ENCODE results near the gene CCDC91. TPM values are rescaled to one million over a fixed set of nuclear protein-coding genes. Genes with fewer than 3 reads are reported as not detected.

Gene CCDC91
- total and polyA plus RNA-seq, 2 donors from 2014 or later: 17.5 to 35.7 TPM

GRCh38 chr12:28506271-28506670, 316.0 kb downstream of the CCDC91 start:
- FAIRE-seq (no peak), DNase-seq (peak in 2 of 5 donors; percentile 21 to 27)
- no peak overlapping the region for H3K27ac ChIP-seq (ENCODE audit: low read depth in 2 of 2, low read length in 2 of 2)
- intact Hi-C loops (cut with DNase I): no loop called here
- no peak overlapping the region for H3K9ac ChIP-seq (ENCODE audit: low read length in 3 of 3)
- H3K4me1 ChIP-seq (ENCODE audit: control insufficient read depth in 2 of 3, insufficient read depth in 2 of 3, low read depth in 1 of 3, low read length in 3 of 3): peaks cover 0 to 2% (median 0%) of the 10 kb centered on the region in 3 donors
- H3K9me3 ChIP-seq (ENCODE audit: control insufficient read depth in 2 of 3, insufficient read depth in 1 of 3, low read length in 3 of 3): no peaks in the 10 kb centered on the region
- no peak for TF ChIP-seq CTCF (IDR thresholded peaks at IDR 0.05; ENCODE audit: borderline replicate concordance, extremely low read depth, insufficient read depth)
- no peak overlapping the region for H3K4me3 ChIP-seq (ENCODE audit: low read length in 3 of 3)
- no peaks in the 10 kb centered on the region for H3K36me3 ChIP-seq (ENCODE audit: control insufficient read depth in 2 of 3, insufficient read depth in 3 of 3, low read length in 3 of 3)
- no peaks in the 10 kb centered on the region for H3K27me3 ChIP-seq (ENCODE audit: control insufficient read depth, insufficient read depth, low read length)

GRCh38 chr12:28507033-28507432, 316.8 kb downstream of the CCDC91 start:
- Histone ChIP-seq H3K4me3 (ENCODE audit: low read length in 3 of 3) (no peak overlapping the region), H3K9me3 (ENCODE audit: control insufficient read depth in 2 of 3, insufficient read depth in 1 of 3, low read length in 3 of 3) (no peaks in the 10 kb centered on the region), H3K36me3 (ENCODE audit: control insufficient read depth in 2 of 3, insufficient read depth in 3 of 3, low read length in 3 of 3) (no peaks in the 10 kb centered on the region), H3K27me3 (ENCODE audit: control insufficient read depth, insufficient read depth, low read length) (no peaks in the 10 kb centered on the region), H3K9ac (ENCODE audit: low read length in 3 of 3) (no peak overlapping the region), H3K27ac (ENCODE audit: low read depth in 2 of 2, low read length in 2 of 2) (no peak overlapping the region), H3K4me1 (ENCODE audit: control insufficient read depth in 2 of 3, insufficient read depth in 2 of 3, low read depth in 1 of 3, low read length in 3 of 3) (peaks cover 0 to 2% (median 0%) of the 10 kb centered on the region in 3 donors)
- FAIRE-seq: no peak
- TF ChIP-seq CTCF (IDR thresholded peaks at IDR 0.05; ENCODE audit: borderline replicate concordance, extremely low read depth, insufficient read depth): no peak
- intact Hi-C loops (cut with DNase I): no loop called here
- DNase-seq: no peak

GRCh38 chr12:28507867-28508266, 317.6 kb downstream of the CCDC91 start:
- no peaks in the 10 kb centered on the region for H3K36me3 ChIP-seq (ENCODE audit: control insufficient read depth in 2 of 3, insufficient read depth in 3 of 3, low read length in 3 of 3)
- H3K9me3 ChIP-seq (ENCODE audit: control insufficient read depth in 2 of 3, insufficient read depth in 1 of 3, low read length in 3 of 3): no peaks in the 10 kb centered on the region
- H3K4me3 ChIP-seq (ENCODE audit: low read length in 3 of 3): no peak overlapping the region
- no peaks in the 10 kb centered on the region for H3K27me3 ChIP-seq (ENCODE audit: control insufficient read depth, insufficient read depth, low read length)
- peaks cover 0 to 2% (median 0%) of the 10 kb centered on the region in 3 donors for H3K4me1 ChIP-seq (ENCODE audit: control insufficient read depth in 2 of 3, insufficient read depth in 2 of 3, low read depth in 1 of 3, low read length in 3 of 3)
- intact Hi-C loops (cut with DNase I): no loop called here
- FAIRE-seq: no peak
- no peak for DNase-seq
- no peak for TF ChIP-seq CTCF (IDR thresholded peaks at IDR 0.05; ENCODE audit: borderline replicate concordance, extremely low read depth, insufficient read depth)
- no peak overlapping the region for H3K27ac ChIP-seq (ENCODE audit: low read depth in 2 of 2, low read length in 2 of 2)
- H3K9ac ChIP-seq (ENCODE audit: low read length in 3 of 3): no peak overlapping the region

- DNase-seq (peak in 3 of 5 donors; percentile 9 to 75 (median 53)), FAIRE-seq (no peak)
- Histone ChIP-seq H3K9me3 (ENCODE audit: control insufficient read depth in 2 of 3, insufficient read depth in 1 of 3, low read length in 3 of 3) (no peaks in the 10 kb centered on the region), H3K4me3 (ENCODE audit: low read length in 3 of 3) (no peak overlapping the region), H3K4me1 (ENCODE audit: control insufficient read depth in 2 of 3, insufficient read depth in 2 of 3, low read depth in 1 of 3, low read length in 3 of 3) (no peaks in the 10 kb centered on the region), H3K27ac (ENCODE audit: low read depth in 2 of 2, low read length in 2 of 2) (no peak overlapping the region), H3K36me3 (ENCODE audit: control insufficient read depth in 2 of 3, insufficient read depth in 3 of 3, low read length in 3 of 3) (no peaks in the 10 kb centered on the region), H3K27me3 (ENCODE audit: control insufficient read depth, insufficient read depth, low read length) (no peaks in the 10 kb centered on the region), H3K9ac (ENCODE audit: low read length in 3 of 3) (no peak overlapping the region)
- intact Hi-C loops (cut with DNase I): no loop called here
- no peak for TF ChIP-seq CTCF (IDR thresholded peaks at IDR 0.05; ENCODE audit: borderline replicate concordance, extremely low read depth, insufficient read depth)
Observed at GRCh38 chr12:28512406-28512805, 322.1 kb downstream of the CCDC91 start.

Measured in kidney (tissue), 14 donors.